ENCODE results near the gene EIF4G1. TPM values are rescaled to one million over a fixed set of nuclear protein-coding genes. Genes with fewer than 3 reads are reported as not detected.

EIF4G1 gene
- total RNA-seq, 1 experiment from 2014 or later = 496 TPM

GRCh38 chr3:184338511-184338945, 24.1 kb downstream of the EIF4G1 start (continued):
- TF ChIP-seq REST (IDR thresholded peaks at IDR 0.05; ENCODE audit: low read depth) = no peak
- no peak for TF ChIP-seq YY1 (IDR thresholded peaks at IDR 0.05; ENCODE audit: extremely low read depth, insufficient replicate concordance, low read depth, low read length)
- TF ChIP-seq ZNF274 (IDR thresholded peaks at IDR 0.05; ENCODE audit: low read depth, low read length) = no peak
- TF ChIP-seq RAD21 (IDR thresholded peaks at IDR 0.05; ENCODE audit: low read depth) = no peak
- TF ChIP-seq SP1 (IDR thresholded peaks at IDR 0.05; ENCODE audit: low read depth) = no peak
- TF ChIP-seq EZH2 (IDR thresholded peaks at IDR 0.05) = no peak
- TF ChIP-seq SRF (IDR thresholded peaks at IDR 0.05; ENCODE audit: low read depth) = no peak
- no peak for TF ChIP-seq CBX3 (IDR thresholded peaks at IDR 0.05; ENCODE audit: low read depth)
- TF ChIP-seq MAX (IDR thresholded peaks at IDR 0.05) = no peak
- TF ChIP-seq JUND (IDR thresholded peaks at IDR 0.05) = no peak
- TF ChIP-seq FOSL1 (IDR thresholded peaks at IDR 0.05; ENCODE audit: low read depth) = no peak

GRCh38 chr3:184339001-184339400, 24.6 kb downstream of the EIF4G1 start:
- Histone ChIP-seq H3K36me3 (ENCODE audit: control insufficient read depth in 1 of 2, insufficient read depth in 2 of 2, low read length in 2 of 2) (peaks cover 11 to 14% of the 10 kb centered on the region in 2 experiments; a peak in 3 of 4 replicates), H4K20me1 (ENCODE audit: insufficient read depth) (peaks cover 13% of the 10 kb centered on the region; the same call in 1 of the 2 replicates), H3K27ac (ENCODE audit: low read depth, low read length) (no peak overlapping the region), H3K4me3 (replicated peaks in 1 of 2; ENCODE audit: low read depth in 1 of 2, low read length in 2 of 2) (no peak overlapping the region), H3K9ac (ENCODE audit: low read length) (no peak overlapping the region), H3K27me3 (ENCODE audit: insufficient read depth, low read length) (no peaks in the 10 kb centered on the region), H3K9me3 (ENCODE audit: control insufficient read depth in 1 of 2, insufficient read depth in 1 of 2, low read depth in 1 of 2, low read length in 2 of 2) (no peaks in the 10 kb centered on the region), H3K4me2 (ENCODE audit: low read length) (no peak overlapping the region), H3K4me1 (ENCODE audit: control insufficient read depth in 1 of 2, insufficient read depth in 2 of 2, low read length in 2 of 2) (peaks cover 2 to 35% of the 10 kb centered on the region in 2 experiments; a peak in 3 of 4 replicates), H3K9me2 (ENCODE audit: insufficient read depth) (no peaks in the 10 kb centered on the region), H3K79me2 (ENCODE audit: insufficient read depth, low read length) (peaks cover 22% of the 10 kb centered on the region; the same call in 1 of the 2 replicates), H2AFZ (ENCODE audit: low read depth, low read length, poor library complexity, severe bottlenecking) (no peak overlapping the region)
- CTCF ChIA-PET = no interaction called here
- POLR2A ChIA-PET = no interaction called here
- DNase-seq (ENCODE audit: low read depth, low spot score) (no peak), ATAC-seq (no peak)
- intact Hi-C loops (cut with micrococcal nuclease) = no loop called here
- no TSS peak for BruUV-seq (replicated peaks)
- TF ChIP-seq ZFX (IDR thresholded peaks at IDR 0.05) (no peak), POLR2A (IDR thresholded peaks at IDR 0.05; ENCODE audit: borderline replicate concordance, extremely low read depth, insufficient read depth, insufficient read length) (no peak), ZNF274 (IDR thresholded peaks at IDR 0.05; ENCODE audit: low read depth, low read length) (no peak), FOSL1 (IDR thresholded peaks at IDR 0.05; ENCODE audit: low read depth) (no peak), SIN3A (IDR thresholded peaks at IDR 0.05; ENCODE audit: low read depth) (no peak), POLR2AphosphoS5 (IDR thresholded peaks at IDR 0.05; ENCODE audit: low read depth, low read length) (no peak), MAX (IDR thresholded peaks at IDR 0.05) (no peak), REST (IDR thresholded peaks at IDR 0.05; ENCODE audit: low read depth) (no peak), ATF3 (IDR thresholded peaks at IDR 0.05) (no peak), CEBPB (IDR thresholded peaks at IDR 0.05; ENCODE audit: low read depth) (no peak), YY1 (IDR thresholded peaks at IDR 0.05; ENCODE audit: extremely low read depth, insufficient replicate concordance, low read depth, low read length) (no peak), EZH2 (IDR thresholded peaks at IDR 0.05) (no peak)
- RAD21 ChIA-PET (ENCODE audit: low non-redundant PET in 1 of 2, low total read pairs in 2 of 2, uncharacterized antibody in 2 of 2, unreplicated experiment in 2 of 2) = no interaction called here

All from HCT116 (cell line).